GM19395 (cell line): ENCODE data around the gene PRKAG1.

ENCODE experiments used
- ATAC-seq: cut with Tn5 transposase; IDR thresholded peaks from one replicate; pipeline ENCODE4 v1.9.1; 2021; ENCODE audit warnings: mild to moderate bottlenecking, moderate library complexity; ENCODE audit not compliant: unreplicated experiment

The PRKAG1 gene

DNA sequence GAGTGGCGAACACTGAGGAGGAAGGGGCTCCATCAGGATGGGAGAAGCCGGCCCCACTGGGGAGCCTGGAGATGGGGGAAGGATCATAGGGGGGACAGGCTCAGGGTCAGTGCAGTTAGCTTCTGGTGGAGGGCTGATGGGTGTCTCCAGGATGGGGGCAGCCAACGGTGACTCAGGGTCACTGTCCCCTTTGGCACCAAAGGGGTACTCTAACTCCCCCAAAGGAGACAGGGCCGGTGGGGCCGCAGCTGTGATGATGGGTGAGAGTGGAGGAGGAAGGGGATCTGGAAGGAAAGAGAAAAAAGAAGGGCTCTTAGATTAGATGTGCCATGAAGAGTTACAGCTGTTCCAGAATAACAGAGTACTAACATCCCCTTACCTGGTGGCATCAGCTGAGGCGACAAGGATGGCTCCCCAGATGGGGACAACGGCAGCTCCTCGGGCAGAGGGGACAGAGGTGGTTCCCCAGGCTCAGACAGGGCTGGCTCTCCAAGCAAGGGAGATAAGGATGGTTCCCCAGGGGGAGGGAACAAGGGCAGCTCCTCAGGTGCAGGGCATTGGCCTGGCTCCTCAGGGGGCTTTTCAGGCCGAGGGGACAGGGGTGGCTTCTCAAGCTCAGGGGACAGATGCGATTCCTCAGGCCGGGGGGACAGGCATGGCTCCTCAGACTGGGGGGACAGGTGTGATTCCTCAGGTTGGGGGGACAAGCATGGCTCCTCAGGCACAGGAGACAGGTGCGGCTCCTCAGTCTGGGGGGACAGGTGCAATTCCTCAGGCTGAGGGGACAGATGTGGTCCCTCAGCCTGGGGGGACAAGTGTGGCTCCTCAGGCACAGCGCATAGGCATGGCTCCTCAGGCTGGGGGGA lies 32.2 kb upstream of the PRKAG1 start:
- ATAC-seq, result no peak

DNA sequence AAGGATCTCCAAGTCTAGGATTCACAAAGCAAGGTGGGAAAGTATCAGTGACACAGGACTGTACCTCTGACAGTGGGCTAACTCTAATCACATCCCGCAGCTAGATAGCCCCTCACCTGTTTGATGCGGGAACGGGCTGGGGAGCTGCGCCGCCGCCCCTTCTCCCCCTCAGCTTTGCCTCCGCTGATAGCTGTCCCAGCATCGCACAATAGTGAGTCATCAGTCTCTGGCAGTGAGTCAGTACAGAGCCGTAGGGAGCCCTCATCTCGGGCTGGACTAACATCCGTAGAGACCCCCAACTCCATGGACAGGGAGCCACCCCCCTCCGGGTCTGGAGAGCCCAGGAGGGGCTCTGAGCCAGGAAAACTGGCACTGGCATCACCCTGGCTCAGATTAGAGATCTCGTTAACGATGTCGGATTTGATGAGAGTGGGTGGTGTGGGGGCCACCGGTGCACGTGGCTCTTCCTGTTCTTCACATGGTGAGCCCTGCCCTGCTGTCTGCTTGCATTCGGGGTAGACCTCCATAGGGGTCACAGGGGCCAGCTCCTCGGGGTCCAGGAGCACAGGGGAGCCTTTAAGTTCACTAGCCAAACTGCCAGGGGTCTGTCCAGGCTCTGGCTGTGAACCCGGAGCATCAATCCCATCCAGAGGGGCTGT lies 31.1 kb upstream of the PRKAG1 start:
- ATAC-seq, result no peak

GRCh38 chr12:49048953-49049352 lies 30.4 kb upstream of the PRKAG1 start:
- ATAC-seq, result no peak

GRCh38 chr12:49046129-49046895 lies 27.7 kb upstream of the PRKAG1 start:
- no peak for ATAC-seq

DNA sequence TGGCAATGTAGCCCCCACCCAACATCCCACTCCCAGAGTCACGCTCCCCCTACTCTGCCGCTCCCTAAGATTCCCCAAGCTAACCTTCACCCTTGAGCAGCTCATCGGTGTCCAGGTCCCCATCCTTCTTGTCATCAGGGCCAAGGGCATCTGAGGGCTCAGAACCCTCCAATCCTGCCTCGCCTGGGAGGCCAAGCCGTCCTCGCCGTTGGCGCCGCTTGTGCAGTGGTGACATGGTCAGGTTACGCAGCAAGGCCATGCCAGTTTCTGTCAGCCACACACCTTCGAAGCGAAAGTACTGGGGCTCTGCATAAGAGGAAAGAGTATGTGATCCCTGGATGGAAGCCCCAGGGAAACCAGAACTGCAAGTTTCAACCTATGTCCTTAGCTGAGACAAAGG lies 26.1 kb upstream of the PRKAG1 start:
- ATAC-seq, result no peak

DNA sequence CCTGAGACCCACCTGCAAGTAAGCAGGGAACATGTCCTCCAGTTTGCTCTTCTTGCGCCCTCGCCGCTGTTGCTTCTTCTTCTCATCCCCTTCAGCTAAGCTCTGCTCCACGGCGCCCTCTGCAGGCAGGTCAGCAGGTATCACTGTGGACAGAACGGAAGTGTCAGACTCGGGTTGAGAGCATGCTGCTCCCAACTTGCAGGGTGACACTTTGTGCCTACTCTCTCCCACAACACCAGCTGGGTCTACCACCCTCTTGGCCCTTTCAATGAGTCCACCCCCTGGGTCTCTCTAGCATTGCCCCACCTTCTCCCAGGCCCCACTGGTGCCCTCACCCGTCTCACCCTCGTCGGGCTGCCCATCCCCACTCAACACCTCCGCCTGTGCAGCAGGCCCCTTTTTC lies 25.3 kb upstream of the PRKAG1 start:
- ATAC-seq, result no peak

DNA sequence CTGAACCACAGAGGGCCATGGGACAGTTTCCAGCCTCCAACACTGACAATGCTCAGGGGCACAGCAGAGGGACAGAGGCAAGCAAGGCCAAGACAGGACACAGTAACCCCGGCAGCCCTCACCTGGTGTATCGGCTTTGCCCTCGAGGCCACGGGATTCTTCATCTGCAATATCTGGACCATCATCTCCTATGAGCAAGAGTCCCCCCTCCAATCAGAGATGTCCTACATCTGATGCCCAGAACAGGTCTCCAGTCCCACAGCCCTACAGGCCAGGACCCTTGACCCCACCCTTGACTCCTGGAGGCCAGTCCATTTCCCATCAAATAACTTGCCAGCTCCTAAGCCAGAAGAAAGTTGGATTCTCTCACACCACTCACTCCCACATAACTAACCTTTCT lies 24.7 kb upstream of the PRKAG1 start:
- ATAC-seq, result no peak

DNA sequence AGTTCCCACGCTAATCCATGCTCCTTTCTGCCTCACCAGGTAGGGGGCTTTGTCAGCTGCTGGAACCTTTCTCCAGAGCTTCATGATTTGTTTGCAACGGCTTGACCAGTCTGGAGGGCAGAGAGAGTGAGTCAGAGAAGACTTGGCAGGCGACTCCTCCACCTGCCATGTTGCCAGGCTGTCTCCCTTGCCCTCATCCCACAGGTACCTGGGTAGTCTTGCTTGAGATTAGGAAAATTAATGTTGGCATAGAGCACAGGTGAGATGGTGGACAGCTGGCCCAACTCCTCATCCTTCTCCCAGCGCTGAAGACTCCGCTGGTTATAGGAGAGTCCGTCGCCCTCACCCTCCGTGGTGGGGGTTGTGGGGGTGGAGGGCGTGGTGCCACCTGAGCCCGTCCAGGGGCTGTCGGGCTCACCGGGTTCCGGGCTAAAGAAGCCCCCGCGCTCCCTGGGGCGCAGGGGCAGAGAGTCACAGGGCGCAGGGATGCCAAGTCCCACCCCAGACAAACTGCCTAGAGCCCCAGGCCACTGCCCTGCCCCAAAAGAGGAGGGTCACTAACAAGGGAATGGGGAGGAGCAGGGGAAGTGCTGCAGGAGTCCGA lies 23.4 kb upstream of the PRKAG1 start:
- ATAC-seq, result no peak

DNA sequence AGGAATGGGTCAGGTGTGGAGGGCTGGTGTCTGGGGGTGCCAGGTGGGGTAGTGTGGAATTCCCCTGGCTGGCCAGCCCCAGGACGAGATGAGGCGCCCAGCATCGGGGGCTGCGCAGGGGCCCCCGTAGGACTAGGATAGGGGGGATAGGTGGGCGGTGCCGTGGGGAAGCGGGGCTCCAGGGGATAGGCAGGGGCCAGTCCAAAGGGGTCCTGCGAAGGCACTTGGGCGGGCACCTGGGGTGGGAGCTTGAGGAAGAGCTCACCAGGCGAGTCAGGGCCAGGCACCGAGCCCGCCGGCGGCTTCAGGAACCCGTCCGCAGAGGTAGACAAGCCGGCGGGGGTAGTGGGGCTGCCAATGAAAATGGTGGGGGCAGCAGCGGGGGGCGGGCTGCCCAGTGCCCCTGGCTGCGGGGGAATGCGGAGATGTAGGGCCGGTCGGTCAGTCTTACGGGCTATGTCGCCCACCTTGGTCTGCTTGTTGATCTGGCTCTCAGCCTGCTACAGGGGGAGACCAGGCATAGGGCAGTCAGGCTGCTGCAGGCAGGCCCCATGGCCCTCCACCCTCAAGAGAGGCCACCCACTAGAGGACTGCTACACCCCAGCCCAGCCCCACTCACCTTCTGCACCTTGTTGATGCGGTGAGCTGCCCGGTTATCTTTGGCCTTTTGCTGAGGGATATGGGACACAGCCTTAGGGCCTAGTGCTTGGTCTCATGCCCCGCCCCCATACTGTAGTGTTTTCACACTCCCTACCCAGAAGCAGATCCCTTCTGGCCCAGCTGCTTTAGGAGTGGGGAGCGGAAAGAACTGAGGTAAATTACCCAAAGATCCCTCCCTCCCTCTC lies 22.7 kb upstream of the PRKAG1 start:
- ATAC-seq, result no peak

- no peak for ATAC-seq
Measured at GRCh38 chr12:49040364-49040855, 21.8 kb upstream of the PRKAG1 start.

GRCh38 chr12:49039421-49040363 lies 21.1 kb upstream of the PRKAG1 start:
- no peak for ATAC-seq

DNA sequence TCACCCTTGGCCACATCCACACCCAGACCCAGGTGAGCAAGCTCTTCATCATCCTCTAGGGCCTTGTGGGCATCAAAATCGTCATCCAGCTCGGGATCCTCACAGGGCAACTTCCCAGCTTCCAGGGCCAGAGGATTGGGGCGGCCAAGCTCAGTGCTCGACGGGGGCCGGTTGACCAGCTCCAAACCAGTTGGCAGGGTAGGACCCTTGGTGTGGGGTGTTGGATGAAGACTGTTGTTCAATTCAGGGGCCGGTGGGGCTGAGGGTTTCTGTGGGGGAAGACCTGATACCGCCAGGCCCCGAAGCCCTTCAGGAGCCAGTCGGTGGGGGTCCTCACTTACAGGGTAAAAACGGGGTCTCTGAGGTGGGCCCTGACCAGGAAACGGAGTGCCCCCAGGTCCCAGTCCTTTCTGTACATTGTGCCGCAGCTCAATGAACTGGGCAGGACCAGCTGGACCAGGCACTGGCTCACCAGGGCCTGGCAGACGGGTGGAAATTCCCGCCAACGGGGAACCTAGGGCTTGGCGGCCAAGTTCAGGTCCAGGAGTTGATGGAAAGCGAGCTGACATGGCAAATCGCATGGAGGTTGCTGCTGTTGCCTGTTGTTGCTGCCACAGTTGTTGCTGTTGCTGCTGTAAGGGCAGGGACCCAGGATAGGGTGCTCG lies 19.8 kb upstream of the PRKAG1 start:
- no peak for ATAC-seq

- ATAC-seq, result no peak
Measured at GRCh38 chr12:49037947-49038237, 19.3 kb upstream of the PRKAG1 start.

- ATAC-seq, result no peak
Measured at GRCh38 chr12:49037111-49037946, 18.8 kb upstream of the PRKAG1 start.

- no peak for ATAC-seq
Measured at GRCh38 chr12:49036029-49036428, 17.5 kb upstream of the PRKAG1 start.

GRCh38 chr12:49034286-49034622 lies 15.7 kb upstream of the PRKAG1 start:
- no peak for ATAC-seq

DNA sequence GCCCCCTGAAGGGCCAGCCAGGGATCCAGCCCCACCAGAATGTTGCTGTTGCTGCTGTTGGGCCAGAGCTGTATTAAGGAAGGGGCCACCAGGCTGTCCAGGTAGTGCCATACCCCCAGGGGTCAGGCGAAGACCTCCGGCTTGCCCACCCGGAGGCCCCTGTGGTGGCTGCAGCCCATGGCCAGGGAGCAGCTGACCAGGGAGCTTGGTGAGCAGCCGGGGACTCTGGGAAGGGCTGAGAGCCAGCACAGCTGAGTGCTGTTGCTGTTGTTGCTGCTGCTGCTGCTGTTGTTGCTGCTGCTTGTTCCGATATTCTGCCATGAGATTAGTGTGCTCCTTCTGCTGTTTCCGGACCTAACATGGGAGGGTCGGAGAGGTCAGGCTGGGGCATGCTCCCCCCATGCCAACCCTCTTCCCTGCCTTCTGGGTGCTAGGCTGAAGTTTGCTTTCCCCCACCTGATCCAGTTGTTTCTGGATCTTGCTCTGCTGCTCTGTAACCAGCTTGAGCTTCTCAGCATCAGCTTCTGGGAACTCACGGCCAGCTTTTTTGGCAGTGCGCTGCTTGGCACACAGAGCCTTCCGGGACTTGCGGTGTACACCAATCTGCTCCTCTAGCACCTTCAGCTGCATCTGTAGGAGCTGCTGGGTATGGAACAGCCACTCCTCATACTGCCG lies 15.2 kb upstream of the PRKAG1 start:
- no peak for ATAC-seq
